ENCODE results near the gene FSTL4.
A peak's percentile ranks its signal among the peaks of the same experiment; 100 is the strongest.

Gene FSTL4

DNA sequence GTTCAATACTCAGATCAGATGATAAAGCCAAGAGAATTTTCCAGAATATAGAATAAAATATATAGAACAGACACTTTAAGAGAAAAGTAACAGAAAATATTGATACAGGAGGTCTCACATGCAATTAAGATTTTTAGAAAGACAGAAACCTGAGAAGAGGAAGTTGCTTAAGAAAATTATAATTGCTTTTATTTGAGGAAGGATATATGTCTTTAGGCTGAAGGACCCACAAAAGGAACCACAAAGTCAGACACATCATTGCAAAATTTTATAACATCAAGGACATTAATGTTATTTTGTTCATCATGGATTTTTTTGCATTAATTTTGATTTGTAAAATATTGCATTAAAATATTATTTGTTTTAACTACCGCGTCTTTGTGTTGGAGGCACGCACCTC, 141.5 kb downstream of the FSTL4 start:
- DNase-seq (ENCODE audit: low spot score in 2 of 2) (no peak), ATAC-seq (no peak)
- Mint-ChIP-seq H3K4me1 (peaks cover 23% of the 10 kb centered on the region), H3K36me3 (no peaks in the 10 kb centered on the region), H3K4me3 (no peak overlapping the region), H3K9me3 (no peaks in the 10 kb centered on the region), H3K27ac (no peak overlapping the region)

- no peak overlapping the region for H3K27ac Mint-ChIP-seq
- DNase-seq (ENCODE audit: low spot score in 2 of 2): no peak
- H3K9me3 Mint-ChIP-seq: no peaks in the 10 kb centered on the region
These were observed 142.5 kb downstream of the FSTL4 start for GRCh38 chr5:133469846-133470245.

DNA sequence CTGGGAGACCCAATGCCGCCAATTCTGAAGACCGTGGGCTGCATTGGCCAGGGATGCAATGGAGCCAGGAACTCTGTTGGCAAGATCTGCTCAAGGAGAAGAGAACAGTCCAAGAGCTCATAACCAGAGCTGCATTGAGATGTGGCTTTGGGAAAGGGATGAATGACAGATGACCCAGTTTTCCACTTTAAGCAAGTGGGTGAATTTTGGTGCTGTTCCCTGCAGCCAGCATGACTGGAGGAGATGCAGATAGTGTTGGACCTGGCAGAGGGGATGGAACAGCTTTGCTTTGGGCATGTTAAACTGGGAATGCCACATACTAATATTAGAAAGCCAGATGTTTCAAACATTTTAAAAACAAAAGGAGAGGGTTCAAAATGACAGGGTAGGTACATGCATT, 143.1 kb downstream of the FSTL4 start:
- DNase-seq (ENCODE audit: low spot score in 2 of 2) (no peak), ATAC-seq (no peak)
- H3K27ac Mint-ChIP-seq: no peak overlapping the region
- no peaks in the 10 kb centered on the region for H3K36me3 Mint-ChIP-seq
- peaks cover 11% of the 10 kb centered on the region for H3K4me1 Mint-ChIP-seq
- no peak overlapping the region for H3K4me3 Mint-ChIP-seq
- no peaks in the 10 kb centered on the region for H3K9me3 Mint-ChIP-seq

More at GRCh38 chr5:133469846-133470245, 142.5 kb downstream of the FSTL4 start:
- Mint-ChIP-seq H3K36me3 (no peaks in the 10 kb centered on the region), H3K4me1 (peaks cover 17% of the 10 kb centered on the region), H3K4me3 (no peak overlapping the region)
- no peak for ATAC-seq

GRCh38 chr5:133468596-133468995, 143.7 kb downstream of the FSTL4 start:
- DNase-seq (ENCODE audit: low spot score in 2 of 2): no peak

GRCh38 chr5:133467826-133468463, 144.4 kb downstream of the FSTL4 start:
- Mint-ChIP-seq H3K27ac (no peak overlapping the region), H3K4me3 (no peak overlapping the region), H3K9me3 (no peaks in the 10 kb centered on the region), H3K36me3 (no peaks in the 10 kb centered on the region), H3K4me1 (no peaks in the 10 kb centered on the region)
- DNase-seq (ENCODE audit: low spot score in 2 of 2): no peak
- no peak for ATAC-seq

More at GRCh38 chr5:133468596-133468995, 143.7 kb downstream of the FSTL4 start:
- ATAC-seq: no peak
- H3K4me3 Mint-ChIP-seq: no peak overlapping the region
- no peaks in the 10 kb centered on the region for H3K9me3 Mint-ChIP-seq
- H3K4me1 Mint-ChIP-seq: peaks cover 6% of the 10 kb centered on the region
- H3K27ac Mint-ChIP-seq: no peak overlapping the region
- no peaks in the 10 kb centered on the region for H3K36me3 Mint-ChIP-seq

DNA sequence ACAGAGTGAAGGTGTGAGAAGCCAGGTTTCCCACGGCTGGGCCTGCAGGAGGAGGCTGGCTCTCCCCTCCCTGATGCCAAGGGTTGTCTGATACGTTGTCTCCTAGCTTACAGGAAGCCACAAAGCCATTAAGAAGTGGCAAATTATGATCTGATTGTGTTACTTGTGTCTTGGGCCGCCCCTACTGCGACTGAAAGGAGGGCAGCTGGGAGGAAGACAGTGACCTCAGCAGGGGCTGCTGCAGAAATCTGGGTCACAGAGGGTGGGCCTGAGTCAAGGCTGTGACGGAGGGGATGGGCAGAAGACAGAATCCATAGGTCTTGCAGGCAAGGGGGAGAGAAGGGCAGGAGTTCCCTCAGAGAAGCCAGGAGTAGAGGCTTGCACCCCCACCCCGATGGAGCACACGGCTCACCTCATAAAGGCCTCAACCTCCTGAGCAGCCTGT, 145.0 kb downstream of the FSTL4 start:
- ATAC-seq (peak; percentile 75), DNase-seq (ENCODE audit: low spot score in 2 of 2) (no peak)
- Mint-ChIP-seq H3K4me3 (no peak overlapping the region), H3K36me3 (no peaks in the 10 kb centered on the region), H3K27ac (no peak overlapping the region), H3K4me1 (no peaks in the 10 kb centered on the region), H3K9me3 (no peaks in the 10 kb centered on the region)

DNA sequence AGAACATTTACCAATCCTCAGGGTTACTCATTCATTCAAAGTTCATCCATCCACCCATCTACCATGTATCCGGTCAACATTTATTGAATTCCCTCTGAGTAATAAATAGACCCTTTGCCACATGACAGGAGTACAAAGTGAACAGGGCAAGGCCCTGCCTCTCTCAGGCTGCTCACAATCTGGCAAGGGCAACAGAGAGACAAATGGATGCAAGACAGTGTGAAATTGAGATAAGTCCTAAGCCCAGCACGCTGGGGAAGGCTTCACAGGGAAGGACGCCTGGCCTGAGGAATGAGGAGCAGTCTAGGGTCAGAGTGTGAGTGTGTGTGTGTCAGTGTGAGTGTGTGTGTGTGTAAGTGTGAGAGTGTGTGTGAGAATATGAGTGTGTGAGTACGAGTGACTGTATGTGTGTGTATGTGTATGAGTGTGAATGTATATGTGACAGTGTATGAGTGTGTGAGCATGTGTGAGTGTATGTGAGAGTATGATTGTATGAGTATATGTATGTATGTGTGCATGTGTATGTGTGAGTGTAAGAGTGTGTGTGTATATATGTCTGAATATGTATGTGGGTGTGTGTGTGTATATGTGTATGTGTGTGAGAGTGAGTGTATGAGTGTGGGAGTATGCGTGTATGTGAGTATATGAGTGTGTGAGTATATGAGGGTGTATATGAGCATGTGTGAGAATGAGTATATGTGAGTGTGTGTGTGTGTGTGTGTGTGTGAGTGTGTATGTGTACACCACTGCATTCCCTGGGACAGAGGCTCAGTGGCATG, 145.6 kb downstream of the FSTL4 start:
- Mint-ChIP-seq H3K4me1 (no peaks in the 10 kb centered on the region), H3K9me3 (no peaks in the 10 kb centered on the region), H3K4me3 (no peak overlapping the region), H3K36me3 (no peaks in the 10 kb centered on the region), H3K27ac (no peak overlapping the region)
- ATAC-seq (peak; percentile 53), DNase-seq (ENCODE audit: low spot score in 2 of 2) (no peak)

DNA sequence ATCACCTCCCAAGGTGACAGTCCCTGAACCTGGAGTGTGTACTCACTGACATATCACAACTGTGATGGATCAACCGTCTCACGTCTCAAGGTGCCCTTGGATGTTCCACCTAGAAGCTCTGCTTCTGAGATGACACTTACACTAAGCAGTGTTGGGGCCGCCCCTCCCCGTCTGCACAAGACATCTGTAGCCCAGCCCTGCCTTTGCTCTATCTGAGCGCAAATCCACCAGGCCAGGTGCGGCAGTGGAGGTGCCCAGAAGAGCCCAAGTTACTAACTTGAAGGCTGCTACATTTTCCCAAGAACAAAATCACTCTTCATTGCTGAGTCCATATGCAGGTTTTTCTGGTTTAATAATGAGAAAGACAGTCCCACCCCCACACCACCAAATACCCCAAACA, 148.3 kb downstream of the FSTL4 start:
- no peaks in the 10 kb centered on the region for H3K9me3 Mint-ChIP-seq
- no peak for ATAC-seq
- peaks cover 10% of the 10 kb centered on the region for H3K4me1 Mint-ChIP-seq
- H3K4me3 Mint-ChIP-seq: no peak overlapping the region
- H3K36me3 Mint-ChIP-seq: no peaks in the 10 kb centered on the region
- H3K27ac Mint-ChIP-seq: no peak overlapping the region
- DNase-seq (ENCODE audit: low spot score in 2 of 2): no peak

GRCh38 chr5:133461796-133462516, 150.4 kb downstream of the FSTL4 start:
- H3K4me1 Mint-ChIP-seq: peaks cover 21% of the 10 kb centered on the region
- no peaks in the 10 kb centered on the region for H3K9me3 Mint-ChIP-seq
- no peak for ATAC-seq
- no peaks in the 10 kb centered on the region for H3K36me3 Mint-ChIP-seq
- no peak overlapping the region for H3K27ac Mint-ChIP-seq
- no peak overlapping the region for H3K4me3 Mint-ChIP-seq
- no peak for DNase-seq (ENCODE audit: low spot score in 2 of 2)

DNA sequence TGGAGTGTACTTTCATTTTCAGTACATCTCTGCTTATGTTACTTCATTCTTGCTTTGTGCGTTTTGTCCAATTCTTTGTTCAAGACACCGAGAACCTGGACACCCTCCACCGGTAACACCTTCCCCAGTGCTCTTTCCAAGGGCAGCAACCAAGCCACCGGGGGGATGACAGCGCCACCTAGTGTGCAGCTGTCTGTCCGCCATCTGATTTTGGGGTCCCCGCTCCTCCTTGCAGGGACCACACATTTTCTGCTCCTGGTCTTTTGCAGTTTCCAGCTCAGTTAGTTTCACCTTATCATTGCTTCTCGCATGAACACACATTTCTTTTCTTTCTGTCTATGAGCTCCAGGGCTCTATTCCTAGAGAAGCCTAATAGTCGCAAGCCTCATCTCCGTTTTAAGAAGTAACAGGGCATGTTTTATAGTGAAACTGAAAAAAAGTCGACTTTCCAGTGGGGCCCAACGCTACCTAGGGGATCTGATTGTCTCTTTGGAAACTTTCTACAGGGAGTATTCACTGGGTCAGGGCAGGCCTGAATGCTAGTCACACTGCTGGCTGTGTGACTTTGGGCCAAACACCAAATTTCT, 152.1 kb downstream of the FSTL4 start:
- DNase-seq (ENCODE audit: low spot score in 2 of 2): peak; percentile 10 to 62
- no peaks in the 10 kb centered on the region for H3K9me3 Mint-ChIP-seq
- H3K36me3 Mint-ChIP-seq: no peaks in the 10 kb centered on the region
- H3K4me3 Mint-ChIP-seq: no peak overlapping the region
- H3K27ac Mint-ChIP-seq: peak overlapping the region; percentile 71
- H3K4me1 Mint-ChIP-seq: peaks cover 25% of the 10 kb centered on the region
- ATAC-seq: no peak

DNA sequence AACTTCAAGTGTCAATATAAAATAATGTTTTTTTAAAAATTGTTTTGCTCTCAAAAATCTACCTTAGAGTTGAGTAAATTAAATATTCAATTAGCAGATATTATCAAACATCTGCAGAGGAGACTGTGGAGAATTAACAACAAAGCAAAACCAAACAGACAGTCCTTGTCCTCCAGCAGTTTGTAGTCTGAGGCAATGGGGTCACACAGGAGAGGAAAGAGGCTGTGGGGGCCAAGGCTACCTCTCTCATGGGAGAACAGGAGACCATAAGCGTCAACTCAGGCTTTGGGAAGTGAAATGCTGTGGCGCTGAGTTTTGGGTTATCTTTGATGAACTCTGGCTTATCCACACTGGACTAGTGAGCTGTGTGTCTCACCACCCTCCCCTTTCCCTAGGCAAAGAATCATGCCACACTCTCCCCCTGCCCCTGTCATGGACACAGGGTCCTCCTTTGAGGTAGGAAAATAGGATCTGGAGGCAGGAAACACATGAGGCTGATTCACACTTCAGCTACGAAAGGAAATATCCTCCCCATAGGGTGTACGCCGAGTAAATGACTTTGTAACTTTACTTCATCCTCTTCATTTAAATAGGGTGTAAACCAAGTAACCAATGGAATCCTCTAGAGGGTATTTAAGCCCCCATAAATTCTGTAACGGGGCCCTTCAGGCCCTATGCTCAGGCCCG, 152.7 kb downstream of the FSTL4 start:
- ATAC-seq (no peak), DNase-seq (ENCODE audit: low spot score in 2 of 2) (no peak)
- peaks cover 28% of the 10 kb centered on the region for H3K4me1 Mint-ChIP-seq
- H3K4me3 Mint-ChIP-seq: no peak overlapping the region
- no peaks in the 10 kb centered on the region for H3K36me3 Mint-ChIP-seq
- H3K9me3 Mint-ChIP-seq: no peaks in the 10 kb centered on the region
- H3K27ac Mint-ChIP-seq: peak overlapping the region; percentile 71

DNA sequence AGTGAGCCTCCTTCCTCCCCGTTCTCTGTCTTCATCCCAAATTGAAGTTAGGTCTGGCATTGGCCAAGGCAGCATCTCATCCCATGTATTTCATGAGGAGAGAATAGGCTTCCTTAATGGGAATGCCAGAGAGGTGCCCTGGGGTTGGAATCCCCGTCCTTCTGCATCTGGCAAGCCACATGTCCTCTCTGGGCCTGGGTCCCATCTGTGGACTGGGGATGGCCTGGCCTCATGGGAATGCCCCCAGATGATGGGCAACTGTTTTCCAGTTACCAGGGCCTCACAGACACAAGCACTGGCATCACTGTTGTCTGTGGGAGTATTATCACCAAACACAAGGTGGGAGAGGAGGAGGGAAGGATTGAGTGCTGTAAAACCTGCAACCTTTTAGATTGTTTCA, 153.9 kb downstream of the FSTL4 start:
- H3K27ac Mint-ChIP-seq: no peak overlapping the region
- ATAC-seq (no peak), DNase-seq (ENCODE audit: low spot score in 2 of 2) (no peak)
- H3K4me1 Mint-ChIP-seq: peaks cover 32% of the 10 kb centered on the region
- no peaks in the 10 kb centered on the region for H3K9me3 Mint-ChIP-seq
- H3K36me3 Mint-ChIP-seq: no peaks in the 10 kb centered on the region
- no peak overlapping the region for H3K4me3 Mint-ChIP-seq

DNA sequence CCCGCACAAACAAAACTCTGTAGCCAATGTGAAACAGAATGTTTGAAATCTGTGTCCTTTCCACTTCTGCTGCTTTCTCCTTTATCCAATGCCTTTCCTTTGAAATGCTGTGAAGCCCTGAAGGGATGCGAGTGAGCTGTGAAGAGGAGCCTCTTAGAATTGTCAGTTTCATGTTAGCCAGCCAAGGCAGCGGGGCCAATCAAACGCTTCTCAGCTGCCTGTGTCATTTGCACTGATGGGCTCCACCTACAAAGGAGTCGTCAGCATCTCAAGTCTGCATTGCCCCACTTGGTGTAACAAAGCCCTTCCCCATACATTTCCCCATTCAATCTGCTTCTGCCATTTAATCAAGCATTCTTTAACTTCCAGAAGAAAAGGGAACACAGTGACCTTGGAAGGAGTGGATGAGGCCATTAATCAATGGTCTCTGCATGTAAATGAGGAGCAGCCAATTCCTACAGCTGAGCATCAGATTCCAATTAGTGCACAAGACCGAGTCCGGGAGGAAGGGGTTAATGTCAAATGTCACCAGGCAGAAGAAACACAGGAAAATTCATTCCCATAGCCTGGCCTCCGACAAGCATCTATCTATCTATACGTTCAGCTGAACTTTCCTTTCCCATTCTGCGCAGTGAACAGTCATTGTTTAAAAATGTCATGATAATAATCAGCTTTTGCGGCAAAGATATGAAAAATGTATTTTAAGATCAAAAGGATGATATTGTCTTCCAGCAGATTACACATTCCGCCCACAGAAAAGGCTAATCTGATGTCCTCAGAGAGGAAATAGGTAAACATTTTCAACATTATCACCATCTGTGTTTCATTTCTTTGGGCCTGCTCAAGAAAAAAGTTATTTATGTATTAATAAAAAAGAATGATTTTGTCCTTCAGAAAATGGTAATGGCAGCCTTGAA, 154.6 kb downstream of the FSTL4 start:
- no peak for DNase-seq (ENCODE audit: low spot score in 2 of 2)
- no peak for ATAC-seq
- H3K27ac Mint-ChIP-seq: no peak overlapping the region
- H3K4me1 Mint-ChIP-seq: peaks cover 32% of the 10 kb centered on the region
- no peaks in the 10 kb centered on the region for H3K36me3 Mint-ChIP-seq
- no peaks in the 10 kb centered on the region for H3K9me3 Mint-ChIP-seq
- no peak overlapping the region for H3K4me3 Mint-ChIP-seq

DNA sequence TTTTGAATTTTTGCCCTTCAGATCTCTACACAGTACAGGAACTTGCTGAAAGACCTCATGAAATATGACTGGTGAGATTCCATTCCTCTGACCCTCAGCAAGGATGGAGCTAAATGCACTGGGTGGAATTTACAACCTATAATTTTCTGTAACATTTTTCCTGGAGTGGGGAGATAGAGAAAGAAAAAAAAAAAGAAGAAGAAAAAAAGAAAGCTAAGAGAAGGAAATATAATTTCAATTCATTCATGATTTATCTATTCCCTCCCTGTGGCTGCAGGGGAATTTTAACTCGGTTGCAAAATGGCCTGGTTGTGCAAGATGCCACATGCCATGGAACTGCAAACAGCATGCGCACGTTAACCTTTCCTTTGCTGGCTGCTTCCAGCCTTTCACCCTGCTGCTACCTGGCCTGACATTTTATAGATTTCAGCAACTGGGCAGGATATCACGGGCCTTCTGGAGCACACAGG, 155.4 kb downstream of the FSTL4 start:
- Mint-ChIP-seq H3K27ac (no peak overlapping the region), H3K36me3 (no peaks in the 10 kb centered on the region), H3K4me1 (peaks cover 32% of the 10 kb centered on the region), H3K4me3 (no peak overlapping the region), H3K9me3 (no peaks in the 10 kb centered on the region)
- no peak for DNase-seq (ENCODE audit: low spot score in 2 of 2)
- ATAC-seq: no peak

Data from stimulated activated effector memory CD8-positive, alpha-beta T cell treated with anti-CD3 and anti-CD28 coated beads, Interleukin-12 subunit alpha, Interleukin-12 subunit beta, amount 100 ng/mL, for 72 hours (primary cell).